ENCODE measurements around the gene PAIP1.
"Not testable (repeated sequence)": the region's sequence is repeated elsewhere in the genome, so short reads cannot be mapped to it uniquely, and the experiment has no call there.

PAIP1 gene

DNA sequence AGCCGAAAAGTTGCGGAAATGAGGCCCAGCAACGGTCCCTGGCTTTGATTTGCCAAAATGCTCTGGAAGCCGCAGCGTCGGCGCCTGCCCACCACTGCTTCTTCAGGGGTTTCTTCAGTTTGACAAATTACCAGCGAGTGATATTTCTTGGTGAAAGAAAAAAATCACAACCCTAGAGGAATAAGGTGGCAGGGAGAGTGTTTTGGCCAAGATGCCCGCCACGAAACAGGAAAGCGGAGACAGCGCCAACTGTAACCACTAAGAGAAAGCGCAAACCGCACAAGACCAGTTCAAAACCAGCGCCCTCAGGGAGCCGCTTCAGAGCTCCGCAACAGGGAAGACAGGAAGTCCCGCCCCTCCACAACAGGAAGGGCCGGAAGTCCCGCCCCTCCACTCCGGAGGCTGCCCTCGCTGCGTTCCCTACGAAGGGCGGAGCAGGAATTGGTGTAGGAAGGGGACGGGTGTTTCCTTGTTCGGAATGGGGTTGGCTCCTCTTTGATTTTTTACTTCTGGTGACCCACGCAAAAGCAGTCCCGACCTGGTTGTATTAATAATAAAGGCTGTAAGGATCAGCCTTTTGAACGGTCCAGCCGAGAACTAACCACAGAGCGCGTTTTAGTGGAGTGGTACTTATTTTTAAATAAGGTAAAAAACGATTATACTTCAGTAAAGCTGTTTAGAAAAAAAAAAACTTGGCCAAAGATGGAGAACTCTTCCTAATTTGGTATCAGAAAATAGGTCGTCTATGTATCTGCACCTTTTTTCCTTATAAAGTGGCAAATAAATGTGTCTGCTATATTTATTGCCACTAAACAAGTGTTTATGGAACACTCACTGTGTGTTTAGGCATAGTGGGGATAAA, 41.8 kb downstream of the PAIP1 start, which contains the start of gene C5orf34:
TSS of gene C5orf34 (minus strand) at position 333 of the 862 bp plus-strand sequence. CDS start 5,809 bp downstream, outside the sequence.
- peak; percentile 94 for FAIRE-seq

DNA sequence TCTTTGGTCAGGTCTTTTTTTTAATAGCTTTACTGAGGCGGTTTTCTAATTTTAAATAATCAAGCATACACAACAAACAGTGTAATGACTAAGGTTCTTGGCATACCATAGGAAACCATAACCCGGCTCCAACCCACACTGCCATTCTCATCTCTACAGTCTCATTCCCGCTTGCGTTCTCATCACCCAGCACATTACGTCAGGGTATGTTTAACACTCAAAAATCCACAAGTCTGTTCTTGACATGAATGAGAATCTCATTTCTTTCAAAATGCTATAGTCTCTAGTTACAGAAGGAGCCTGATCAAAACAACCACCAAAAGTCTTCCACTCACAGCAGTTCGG, 42.4 kb downstream of the PAIP1 start:
- no peak for FAIRE-seq

DNA sequence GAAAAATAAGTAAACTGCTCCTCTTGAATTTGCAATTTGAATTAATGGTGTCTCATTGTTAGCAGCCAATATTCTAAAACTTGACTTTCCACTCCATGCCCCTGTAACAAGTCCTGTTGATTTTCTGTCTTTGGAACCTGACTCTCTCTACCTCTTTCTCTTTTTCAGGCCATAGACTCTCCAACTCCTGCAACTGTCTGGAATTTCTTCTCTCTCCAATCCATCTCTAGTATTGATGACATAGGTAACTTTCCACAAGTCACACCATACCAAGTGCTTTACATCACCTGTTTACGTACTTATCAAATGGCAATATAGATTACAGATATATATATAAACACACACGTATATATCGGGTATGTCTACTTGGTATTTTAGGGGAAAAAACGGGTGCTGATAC, 42.9 kb downstream of the PAIP1 start:
- FAIRE-seq: no peak

DNA sequence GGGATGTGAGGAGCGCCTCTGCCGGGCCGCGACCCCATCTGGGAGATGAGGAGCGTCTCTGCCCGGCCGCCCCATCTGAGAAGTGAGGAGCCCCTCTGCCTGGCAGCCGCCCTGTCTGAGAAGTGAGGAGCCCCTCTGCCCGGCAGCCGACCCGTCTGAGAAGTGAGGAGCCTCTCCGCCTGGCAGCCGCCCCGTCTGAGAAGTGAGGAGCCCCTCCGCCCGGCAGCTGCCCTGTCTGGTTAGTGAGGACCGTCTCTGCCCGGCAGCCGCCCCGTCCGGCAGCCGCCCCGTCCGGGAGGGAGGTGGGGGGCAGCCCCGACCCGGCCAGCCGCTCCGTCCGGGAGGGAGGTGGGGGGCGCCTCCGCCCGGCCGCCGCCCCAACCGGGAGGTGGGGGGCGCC, 45.8 kb downstream of the PAIP1 start:
- FAIRE-seq: not testable (repeated sequence)

DNA sequence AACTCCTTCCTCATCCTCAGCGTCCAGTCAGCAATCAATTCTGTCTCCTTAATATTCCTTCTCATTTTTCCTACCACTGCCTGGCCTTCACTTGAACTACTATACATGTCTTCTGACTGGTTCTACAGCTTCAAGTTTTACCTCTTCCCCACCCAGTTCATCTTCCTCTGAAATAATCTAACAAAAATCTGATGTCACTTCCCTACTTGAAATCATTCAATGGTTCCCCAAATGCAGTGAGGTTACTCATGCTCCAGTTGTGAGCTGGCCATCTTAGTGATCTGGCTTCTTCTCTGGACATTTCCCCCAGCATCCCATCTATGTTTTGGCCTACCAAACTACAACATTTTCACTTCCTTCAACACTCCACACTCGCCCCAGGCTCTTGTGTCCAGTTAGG, 58.3 kb downstream of the PAIP1 start:
- FAIRE-seq: no peak

DNA sequence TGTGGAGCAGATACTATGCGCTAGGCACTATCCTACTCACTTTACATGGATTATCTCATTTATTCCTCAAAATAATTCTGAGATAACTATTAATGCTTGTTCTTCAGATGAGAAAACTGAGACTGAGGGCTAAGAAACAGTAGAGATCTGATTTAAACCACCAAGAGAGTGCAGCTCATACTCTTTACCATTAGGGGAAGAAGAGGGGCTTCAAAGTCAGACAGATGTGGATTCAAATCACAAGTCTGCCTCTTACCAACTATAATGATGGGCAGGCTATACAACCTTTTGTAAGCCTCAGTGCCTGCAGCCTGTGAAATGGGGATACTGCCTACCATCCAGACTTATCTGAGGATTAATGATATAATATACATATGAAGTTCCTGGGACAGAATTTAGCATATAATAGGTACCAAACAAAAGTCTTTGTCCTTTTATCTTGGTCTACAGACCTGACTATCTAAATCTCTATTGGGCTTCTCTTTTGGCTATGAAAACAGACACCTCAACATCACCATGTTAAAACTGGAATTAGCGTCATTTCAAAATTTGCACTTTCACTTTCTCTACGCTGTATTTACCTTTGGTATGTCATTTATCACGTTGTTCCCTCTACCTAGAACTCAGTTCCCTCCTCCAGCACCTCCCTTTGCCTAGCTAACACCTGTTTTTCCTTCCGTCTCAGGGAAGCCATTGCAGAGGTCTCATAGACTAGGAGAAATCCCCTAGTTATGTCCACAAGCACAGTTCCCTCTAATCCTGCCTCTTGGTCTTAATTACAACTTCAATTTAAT, 59.4 kb downstream of the PAIP1 start:
- no peak for FAIRE-seq

DNA sequence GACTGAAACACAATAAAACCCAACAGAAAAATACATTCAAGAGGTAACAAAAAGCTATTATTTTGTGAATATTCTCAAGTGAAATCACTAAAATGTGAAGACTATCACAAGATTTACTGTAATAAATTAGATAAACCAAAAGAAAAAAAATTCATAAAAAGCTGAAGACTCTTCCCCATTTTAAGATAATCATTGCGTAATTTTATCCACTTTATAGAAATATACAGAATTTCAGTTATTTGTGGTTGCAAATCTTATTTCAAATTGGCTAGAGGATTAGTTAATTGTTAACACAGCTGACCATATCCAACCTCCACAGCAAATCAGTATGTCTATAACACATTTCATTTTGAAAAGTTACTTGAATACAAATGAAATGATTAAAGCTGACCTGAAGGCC, 65.6 kb downstream of the PAIP1 start:
- no peak for FAIRE-seq

DNA sequence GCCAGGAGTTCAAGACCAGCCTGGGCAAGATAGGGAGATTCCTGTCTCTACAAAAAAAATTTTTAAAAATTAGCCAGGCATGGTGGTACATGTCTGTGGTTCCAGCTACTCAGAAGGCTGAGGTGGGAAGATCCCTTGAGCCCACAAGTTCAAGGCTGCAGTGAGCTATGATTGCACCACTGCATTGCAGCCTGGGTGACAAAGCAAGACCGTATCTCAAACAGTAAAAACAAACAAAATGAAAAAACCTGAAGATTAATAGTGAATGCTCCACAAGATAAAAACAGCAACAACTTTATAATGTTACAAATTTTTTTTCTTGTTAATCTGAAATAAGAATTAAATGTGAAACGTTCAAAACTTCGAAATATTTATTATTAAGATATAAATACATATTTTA, 70.5 kb downstream of the PAIP1 start:
- peak; percentile 56 for FAIRE-seq

DNA sequence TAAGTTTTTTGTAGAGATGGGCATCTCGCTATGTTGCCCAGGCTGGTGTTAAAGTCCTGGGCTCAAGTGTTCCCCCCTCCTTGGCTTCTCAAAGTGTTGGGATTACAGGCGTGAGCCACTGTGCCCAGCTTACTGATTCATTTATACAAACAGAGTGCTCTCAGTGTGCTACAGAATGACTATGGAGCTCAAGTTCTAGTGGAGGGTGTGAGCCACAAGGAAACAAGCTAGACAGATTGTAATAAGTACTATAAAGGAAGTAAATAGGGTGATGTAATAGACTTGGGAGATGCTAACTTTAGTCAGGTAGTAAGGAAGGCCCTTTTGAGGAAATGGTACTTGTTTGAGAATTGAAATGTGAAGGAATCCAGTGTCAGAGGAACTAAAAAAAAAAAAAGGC, 71.5 kb downstream of the PAIP1 start:
- FAIRE-seq: no peak

DNA sequence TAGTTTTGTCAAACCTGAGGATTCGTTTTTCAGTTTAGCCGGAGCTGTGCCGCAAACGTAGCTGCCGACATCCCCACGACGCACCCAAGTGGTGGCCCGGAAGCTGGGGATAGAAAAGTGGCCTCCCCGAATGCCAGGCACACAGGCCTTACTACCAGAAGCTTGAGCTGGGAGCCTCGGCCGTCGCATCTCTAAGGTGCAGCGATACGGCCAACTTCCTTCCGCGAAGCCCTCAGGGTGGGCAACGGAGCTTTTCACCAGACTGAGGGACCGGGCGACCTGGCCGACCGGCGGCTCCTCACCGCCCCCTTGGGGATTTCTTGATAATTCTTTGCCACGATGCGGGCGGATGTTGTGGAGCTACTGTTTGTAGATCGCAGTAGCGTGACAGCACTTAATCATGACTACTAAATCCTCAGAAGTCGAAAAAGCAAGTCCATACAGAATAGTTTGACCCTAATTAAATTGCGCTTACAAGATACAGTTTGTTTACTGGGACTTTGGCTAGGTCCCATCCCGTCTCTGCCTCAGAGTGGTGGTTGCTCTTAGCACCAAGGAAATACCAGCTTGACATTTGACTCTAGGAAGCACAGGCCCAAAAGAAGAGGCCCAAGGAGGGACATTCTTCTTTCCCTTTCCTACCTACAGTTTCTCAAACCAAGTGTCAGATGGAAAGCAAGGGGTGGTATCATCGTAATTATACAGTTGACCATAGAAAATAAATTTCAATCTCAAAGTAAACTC, 72.6 kb downstream of the PAIP1 start:
- peak; percentile 31 for FAIRE-seq

DNA sequence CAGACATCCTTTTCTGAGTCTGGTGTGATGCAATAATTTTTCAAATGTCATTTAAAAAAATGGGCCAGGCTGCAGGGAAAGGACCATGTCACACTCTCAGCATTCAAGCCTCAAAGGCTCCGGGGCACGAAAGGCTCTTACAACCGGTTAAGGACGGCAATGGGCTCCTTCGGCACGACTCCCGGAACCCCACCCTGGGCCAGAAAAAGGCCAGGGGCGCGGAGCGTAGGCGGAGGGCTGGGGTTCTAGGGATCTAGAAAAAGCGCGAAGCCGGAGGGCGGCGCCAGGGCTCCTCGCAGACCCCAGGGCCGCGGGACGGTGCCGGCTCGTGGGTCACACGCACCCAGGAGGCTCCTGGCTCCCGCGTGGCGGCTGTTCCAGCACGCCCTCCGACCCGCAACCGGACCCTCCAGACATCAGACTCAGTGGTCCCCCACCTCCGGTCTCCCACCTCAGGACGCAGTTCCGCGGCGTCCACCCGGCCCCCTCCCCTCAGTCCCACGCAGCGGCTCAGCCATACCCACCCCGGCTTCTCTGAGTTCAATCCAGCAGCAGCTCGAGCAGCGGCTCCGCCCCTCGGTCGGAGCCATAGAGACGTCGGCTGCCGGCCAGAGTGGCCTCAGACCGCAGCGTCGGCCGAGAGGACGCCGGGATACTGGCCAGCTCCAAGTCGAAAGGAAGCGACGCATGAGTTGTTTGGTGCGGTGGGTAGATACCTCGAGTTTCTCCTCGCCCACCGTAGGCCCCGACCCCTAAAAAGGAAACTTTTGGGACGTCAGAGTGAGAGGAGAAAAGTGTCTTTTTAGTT, 73.4 kb downstream of the PAIP1 start, which contains the start of gene TMEM267:
TSS of gene TMEM267 (minus strand) at position 568 of the 808 bp plus-strand sequence. CDS start 29,896 bp downstream, outside the sequence.
- FAIRE-seq: peak; percentile 92

DNA sequence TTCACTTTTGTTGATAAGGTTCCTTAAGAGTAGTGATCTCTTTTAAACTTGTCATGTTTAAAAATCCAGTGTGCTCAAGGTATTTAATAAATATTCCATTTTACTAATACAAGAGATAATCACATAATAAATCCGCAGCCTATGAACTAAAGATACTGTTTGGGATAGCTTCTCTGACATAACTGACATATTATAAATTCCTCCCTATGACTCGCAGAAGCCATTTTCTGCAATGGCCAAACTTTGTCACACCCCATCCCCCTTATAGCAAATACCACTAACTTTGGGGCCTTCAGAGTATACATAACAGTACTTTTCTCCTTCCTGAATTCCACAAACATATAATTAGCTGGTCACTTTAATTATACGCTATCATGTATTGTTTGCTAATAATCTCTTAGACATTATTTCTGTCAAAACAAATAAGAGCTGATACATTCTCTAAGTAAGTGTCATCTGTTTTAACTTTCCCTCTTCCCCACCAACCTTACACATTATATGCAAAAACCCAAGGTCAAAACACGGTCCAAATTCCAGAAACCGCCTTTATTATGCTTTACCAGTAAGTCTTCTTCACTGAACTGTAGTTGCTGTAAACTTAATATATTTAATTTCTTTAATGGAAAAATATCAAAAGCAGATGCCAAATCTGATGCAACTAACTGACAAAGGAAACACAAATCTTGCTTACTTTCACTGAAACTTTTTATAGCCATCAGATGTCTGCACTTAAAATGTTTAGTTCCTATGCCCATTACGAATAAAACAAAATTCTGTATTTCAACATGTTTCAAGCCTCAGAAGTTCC, 74.2 kb downstream of the PAIP1 start:
- FAIRE-seq: peak; percentile 60
